Muscle of arm (tissue), 12 donors: Measurements from ENCODE around the gene BAHD1. TPM values are rescaled to one million over a fixed set of nuclear protein-coding genes. Genes with fewer than 3 reads are reported as not detected.
A peak's percentile ranks its signal among the peaks of the same experiment; 100 is the strongest.

Experiments
- DNase-seq: peaks from one replicate; pipeline ENCODE4 v3.0.0-alpha.2; 2013
- polyA plus RNA-seq, 12 donors: library from polyadenylated mRNA; unstranded; fragments of 120-200 nt; gene quantifications; one replicate each; pipeline ENCODE4 v1.2.1, GENCODE V29; 2013; ENCODE audit not compliant: insufficient read length in 12 of 12

BAHD1 gene
- polyA plus RNA-seq, 12 donors: 14.7 to 30.8 (median 20.5) TPM; not detected in 1

- no peak for DNase-seq
These were observed 25.9 kb downstream of the BAHD1 start for GRCh38 chr15:40466426-40467260.

GRCh38 chr15:40467261-40467615 is 26.5 kb downstream of the BAHD1 start:
- DNase-seq: no peak

DNA sequence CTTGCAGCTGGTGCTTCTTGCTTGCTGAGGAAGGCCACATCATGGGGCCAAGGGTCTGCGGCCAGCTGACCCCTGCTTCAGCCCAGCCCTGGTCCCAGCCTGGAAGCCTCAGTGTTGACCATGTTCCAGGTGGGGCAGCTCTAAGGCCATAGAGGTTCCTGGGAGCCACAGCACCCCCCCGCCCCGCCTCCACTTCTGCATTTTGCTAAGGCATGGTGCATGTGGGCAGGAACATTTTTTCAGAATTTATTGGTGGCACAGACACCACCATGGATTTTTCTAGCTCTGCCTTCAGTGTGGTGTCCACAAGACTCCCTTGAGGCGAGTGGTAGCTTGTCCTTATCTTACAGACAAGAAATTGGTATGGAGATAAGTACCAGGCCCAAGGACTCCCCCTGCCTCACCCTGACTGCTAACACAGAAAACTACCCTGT is 28.2 kb downstream of the BAHD1 start:
- DNase-seq: no peak

DNA sequence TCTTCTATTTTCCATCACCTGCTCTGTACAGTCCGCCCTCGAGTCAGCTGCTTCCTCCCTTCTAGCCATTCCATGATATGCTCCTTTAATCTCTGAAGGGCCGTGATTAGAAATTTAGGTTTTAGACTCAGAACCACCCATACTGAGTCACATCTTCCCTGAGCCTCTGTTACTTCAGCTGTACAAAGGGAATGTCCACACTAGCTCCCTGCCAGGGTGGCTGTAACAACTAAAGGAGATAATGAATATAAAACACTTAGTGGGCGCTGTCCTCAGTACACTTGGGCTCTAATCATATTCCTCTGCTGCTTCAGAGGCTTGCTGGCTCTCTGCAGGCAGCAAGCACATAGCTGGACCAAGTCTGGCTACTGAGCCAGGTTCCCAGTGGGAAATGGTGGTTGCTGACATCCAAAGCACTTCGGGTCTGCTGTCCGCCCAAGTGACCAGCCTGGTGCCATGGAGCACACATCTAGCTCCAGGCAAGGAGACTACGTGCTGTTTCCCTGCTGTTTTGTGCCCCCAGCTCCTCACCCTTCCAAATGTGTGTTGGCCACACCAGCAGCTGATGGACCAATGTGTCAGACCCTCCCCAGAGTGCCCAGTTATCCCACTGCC is 29.1 kb downstream of the BAHD1 start:
- no peak for DNase-seq

GRCh38 chr15:40470423-40471104 is 29.8 kb downstream of the BAHD1 start, which contains the start of gene CHST14:
Gene CHST14 (plus strand): TSS chr15:40470984. CDS start chr15:40471214, 230 bp downstream.
- peak; percentile 60 for DNase-seq

GRCh38 chr15:40471105-40471807 is 30.5 kb downstream of the BAHD1 start:
- peak; percentile 23 for DNase-seq

DNA sequence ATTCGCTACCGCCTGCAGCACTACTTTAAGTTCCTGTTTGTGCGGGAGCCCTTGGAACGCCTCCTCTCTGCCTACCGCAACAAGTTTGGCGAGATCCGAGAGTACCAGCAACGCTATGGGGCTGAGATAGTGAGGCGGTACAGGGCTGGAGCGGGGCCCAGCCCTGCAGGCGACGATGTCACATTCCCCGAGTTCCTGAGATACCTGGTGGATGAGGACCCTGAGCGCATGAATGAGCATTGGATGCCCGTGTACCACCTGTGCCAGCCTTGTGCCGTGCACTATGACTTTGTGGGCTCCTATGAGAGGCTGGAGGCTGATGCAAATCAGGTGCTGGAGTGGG is 31.0 kb downstream of the BAHD1 start:
- no peak for DNase-seq

GRCh38 chr15:40472171-40472727 is 31.5 kb downstream of the BAHD1 start:
- no peak for DNase-seq

DNA sequence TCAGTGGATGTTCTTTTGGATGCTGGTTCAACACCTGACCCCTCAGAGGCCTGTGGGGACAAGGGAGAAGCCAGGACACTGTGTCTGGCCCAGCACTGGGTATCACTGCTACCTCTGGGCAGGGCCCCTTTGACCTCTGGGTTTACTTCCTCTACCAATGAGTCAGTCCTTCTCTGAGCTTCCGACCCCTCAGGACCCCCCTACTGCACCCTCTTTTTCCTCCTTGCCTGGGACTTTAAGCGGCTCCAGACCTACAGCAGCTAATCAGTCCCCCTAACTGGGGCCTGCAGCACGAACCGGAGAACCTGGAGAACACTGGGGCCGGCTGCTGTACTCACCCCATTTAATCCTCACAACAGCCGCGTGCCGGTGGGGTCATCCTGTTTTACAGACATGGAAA is 33.8 kb downstream of the BAHD1 start:
- no peak for DNase-seq

GRCh38 chr15:40477642-40478327 is 37.0 kb downstream of the BAHD1 start:
- no peak for DNase-seq

DNA sequence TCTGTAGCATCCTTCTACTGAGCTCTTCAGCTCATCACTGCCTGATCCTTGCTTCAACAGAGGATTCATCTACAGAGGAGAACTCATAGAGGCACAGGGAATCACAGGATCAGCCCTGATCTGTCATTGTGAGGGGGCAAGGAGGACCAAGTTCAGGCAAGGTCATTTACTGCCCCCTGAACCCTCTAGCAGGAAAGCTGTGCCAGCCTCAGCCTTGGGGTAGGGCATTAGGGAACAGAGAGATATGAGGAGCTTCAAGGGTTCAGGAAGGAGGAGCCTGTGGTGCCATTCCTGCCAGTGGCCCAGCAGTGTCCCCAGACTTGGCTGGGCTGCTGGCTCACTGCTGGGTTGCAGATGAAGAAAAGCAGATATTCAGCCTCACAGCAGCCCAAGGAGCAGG is 38.3 kb downstream of the BAHD1 start:
- no peak for DNase-seq

GRCh38 chr15:40481341-40482074 is 40.8 kb downstream of the BAHD1 start:
- no peak for DNase-seq

DNA sequence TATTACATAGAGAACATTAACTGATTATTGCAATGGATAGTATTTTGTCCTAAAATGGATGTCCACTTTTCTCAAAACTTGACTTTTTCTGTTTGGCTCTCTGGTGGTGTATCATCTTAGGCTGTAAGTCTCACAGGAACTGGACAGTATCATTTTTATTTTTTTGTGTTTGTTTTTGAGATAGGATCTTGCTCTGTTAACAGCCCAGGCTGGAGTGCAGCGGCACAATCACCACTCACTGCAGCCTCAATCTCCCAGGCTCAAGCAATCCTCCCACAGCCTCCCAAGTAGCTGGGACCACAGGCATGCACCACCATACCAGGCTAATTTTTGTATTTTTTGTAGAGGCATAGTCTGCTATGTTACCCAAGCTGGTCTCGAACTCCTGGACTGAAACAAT is 43.2 kb downstream of the BAHD1 start:
- DNase-seq: no peak

- DNase-seq: no peak
These were observed 45.5 kb downstream of the BAHD1 start for GRCh38 chr15:40486066-40486770.

DNA sequence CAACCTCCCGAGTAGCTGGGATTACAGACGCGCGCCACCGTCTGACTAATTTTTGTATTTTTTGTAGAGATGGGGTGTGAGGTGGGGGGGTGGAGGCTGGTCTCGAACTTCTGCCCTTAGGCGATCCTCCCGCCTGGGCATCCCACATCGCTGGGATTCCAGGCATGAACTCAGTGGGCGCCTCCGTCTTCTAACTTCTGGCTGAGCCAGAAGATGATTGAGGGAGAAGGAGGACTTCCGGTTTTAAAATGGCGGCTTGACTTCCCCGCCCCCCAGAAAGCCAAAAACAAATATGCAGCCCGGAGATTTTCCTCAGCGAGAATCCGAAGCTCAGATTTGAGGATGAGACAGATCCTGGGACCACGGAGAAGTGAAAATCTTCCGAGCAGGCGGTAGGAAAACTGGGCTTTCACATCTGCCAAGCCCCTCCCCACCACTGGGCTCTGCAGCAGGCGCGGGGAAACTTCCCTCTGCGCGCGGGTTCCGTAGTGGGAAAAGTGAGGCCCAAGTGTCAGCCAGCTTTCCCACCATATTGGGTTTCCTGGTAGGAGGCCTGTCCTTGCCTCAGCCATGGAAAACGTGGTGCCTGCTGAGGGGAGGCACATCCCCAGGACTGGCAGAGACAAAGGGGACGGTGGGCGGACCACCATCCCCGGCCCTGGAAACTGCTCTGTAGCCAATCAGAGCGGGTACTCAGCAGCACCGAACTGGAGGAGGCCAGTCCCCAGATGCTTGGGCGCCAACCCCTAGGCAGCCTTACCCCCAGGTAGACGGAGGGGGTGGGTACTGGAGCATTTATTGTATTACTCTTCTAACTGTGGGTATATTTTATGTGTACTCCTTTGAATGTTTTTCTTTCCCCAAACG is 47.3 kb downstream of the BAHD1 start:
- DNase-seq: no peak

DNA sequence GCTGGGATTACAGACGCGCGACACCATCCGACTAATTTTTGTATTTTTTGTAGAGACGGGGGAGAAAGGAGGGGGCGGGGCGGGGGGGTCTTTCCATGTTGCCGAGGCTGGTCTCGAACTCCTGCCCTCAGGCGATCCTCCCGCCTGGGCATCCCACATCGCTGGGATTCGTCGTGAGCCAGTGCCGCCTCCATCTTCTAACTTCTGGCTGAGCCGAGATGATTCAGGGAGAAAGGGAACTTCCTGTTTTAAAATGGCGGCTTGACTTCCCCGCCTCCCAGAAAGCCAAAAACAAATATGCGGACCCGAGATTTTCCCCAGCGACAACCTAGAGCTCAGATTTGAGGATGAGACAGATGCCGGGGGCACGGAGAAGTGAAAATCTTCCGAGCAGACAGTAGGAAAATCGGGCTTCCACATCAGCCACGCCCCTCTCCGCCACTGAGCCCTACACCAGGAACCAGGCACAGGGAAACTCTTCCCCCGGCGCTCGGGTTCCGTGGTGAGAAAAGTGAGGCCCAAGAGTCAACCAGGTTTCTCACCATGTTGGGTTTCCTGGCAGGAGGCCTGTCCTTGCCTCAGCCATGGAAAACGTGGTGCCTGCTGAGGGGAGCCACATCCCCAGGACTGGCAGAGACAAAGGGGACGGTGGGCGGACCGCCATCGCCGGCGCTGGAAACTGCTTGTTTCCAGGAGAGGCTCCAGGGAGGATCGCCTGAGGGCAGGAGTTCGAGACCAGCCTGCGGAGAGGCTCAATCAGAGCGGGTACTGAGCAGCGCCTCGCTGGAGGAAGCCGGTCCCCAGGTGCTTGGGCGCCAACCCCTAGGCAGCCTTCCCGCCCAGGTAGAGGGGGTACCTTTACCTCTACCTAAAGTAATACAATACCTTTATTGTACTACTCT is 48.8 kb downstream of the BAHD1 start:
- DNase-seq: no peak

DNA sequence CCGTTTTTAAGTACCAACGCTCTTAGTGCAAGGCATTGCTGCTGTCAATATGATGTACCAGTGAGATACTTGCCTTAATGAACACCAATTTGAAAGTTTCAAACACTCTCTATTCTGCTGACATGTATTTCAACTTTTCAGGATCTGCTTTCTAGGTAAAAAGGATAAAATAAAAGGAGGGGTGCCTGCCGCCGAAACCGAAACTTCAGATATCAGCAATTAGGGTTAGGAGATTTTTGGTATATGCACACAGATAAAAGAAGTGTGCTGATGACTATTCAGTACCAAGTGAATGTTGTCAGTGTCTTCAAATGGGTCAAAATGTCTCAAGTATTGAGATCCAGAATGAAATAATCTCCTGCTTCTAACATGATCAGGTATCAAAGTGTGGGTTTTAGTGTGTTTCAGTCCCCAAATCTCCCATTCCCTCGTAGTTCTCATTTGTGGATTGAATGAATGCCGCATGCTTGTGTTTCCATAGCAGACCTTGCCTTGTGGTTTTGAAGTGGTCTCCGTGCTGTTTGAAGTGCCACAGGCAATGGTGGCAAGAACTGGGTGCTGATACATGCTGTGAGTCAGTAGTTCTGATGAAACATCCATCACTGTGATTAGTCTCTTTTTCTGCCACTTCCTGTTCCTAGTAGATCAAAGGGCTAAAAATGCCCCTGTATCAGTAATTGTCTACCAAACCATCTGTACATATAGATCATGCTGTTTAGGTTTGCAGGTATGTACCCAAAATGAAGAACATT is 52.5 kb downstream of the BAHD1 start:
- DNase-seq: no peak
